ENCODE measurements around the gene TTC28.

TTC28 gene

GRCh38 chr22:27937453-27937852 lies 742.2 kb downstream of the TTC28 start:
- DNase-seq: no peak

GRCh38 chr22:27935897-27936296 lies 743.7 kb downstream of the TTC28 start:
- DNase-seq: no peak

GRCh38 chr22:27934069-27934468 lies 745.6 kb downstream of the TTC28 start:
- DNase-seq: no peak

- no peak for DNase-seq
Observed at GRCh38 chr22:27933186-27933983, 746.3 kb downstream of the TTC28 start.

GRCh38 chr22:27930331-27931060 lies 749.1 kb downstream of the TTC28 start:
- DNase-seq: no peak

Measured in DMS79 treated with DMSO at 0.1 percent for 48 hours (cell line).